Fibroblast of peridontal ligament (primary cell): Measurements from ENCODE around the gene GLCE.
"Not testable (repeated sequence)": the region's sequence is repeated elsewhere in the genome, so short reads cannot be mapped to it uniquely, and the experiment has no call there.

Source experiments
- DNase-seq: peaks from one replicate; pipeline ENCODE4 v3.0.0-alpha.2; 2010; ENCODE audit errors: extremely low read depth

GLCE gene

DNA sequence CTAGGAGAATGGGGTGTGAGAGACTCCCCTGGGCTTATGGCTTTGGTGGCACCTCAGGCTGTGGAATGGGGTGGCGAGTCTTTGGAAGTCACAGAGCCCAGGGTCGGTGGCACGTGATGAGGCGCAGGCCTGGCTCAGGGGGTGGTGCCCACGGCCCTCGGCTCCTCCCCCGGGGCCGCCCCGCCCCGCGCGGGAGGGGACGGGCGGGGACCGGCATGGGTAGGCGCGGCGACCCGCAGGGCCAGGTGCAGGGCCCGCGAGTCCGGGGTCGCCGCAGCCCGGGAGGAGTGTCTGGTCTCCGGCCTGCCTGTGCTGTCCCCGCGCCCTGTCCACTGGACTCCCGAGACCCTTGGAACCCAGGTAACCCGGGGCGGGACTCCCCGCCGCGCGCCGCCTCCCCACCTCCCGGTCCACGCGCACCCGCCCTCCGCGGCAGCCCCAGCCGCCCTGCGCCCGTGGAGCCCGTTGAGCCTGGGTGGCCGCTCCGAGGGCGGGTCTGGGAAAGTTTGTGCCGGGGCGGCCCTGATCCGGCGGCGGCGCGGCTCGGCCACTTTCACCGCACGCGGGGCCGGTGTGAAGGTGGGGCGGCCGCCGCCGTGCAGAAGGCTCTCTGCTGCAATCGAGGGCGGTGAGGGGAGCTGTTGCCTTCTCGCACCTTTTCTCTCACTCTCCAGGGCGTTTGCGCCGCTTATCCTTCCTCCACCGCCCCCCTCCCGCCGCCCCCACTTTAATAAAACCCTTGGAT is 138.4 kb downstream of the GLCE start, which contains the start of gene PAQR5:
Gene PAQR5 (plus strand): TSS at position 216 of the 745 bp plus-strand sequence. CDS start 61,169 bp downstream, outside the sequence.
- DNase-seq = no peak

DNA sequence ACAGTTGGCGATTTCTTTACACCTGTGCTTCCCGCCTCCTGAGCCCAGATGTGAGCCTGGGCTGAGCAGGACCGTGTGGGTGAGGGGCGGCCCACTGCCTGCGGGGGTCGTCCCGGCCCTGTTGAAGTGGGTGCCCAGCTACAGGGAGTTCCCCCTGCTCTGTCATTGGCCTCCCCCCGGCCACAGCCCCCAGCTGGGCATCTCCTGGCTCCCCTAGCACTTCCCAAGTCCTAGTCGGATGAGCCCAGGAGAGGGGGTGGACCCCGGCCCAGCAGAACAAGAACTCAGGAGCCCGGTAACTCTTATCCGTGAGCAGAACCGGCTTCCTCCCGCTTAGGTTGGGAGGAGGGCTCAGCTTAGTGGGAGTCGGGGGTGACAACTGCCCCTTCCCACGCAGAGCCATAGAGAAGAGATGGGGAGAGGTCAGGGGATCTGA is 139.0 kb downstream of the GLCE start:
- no peak for DNase-seq

DNA sequence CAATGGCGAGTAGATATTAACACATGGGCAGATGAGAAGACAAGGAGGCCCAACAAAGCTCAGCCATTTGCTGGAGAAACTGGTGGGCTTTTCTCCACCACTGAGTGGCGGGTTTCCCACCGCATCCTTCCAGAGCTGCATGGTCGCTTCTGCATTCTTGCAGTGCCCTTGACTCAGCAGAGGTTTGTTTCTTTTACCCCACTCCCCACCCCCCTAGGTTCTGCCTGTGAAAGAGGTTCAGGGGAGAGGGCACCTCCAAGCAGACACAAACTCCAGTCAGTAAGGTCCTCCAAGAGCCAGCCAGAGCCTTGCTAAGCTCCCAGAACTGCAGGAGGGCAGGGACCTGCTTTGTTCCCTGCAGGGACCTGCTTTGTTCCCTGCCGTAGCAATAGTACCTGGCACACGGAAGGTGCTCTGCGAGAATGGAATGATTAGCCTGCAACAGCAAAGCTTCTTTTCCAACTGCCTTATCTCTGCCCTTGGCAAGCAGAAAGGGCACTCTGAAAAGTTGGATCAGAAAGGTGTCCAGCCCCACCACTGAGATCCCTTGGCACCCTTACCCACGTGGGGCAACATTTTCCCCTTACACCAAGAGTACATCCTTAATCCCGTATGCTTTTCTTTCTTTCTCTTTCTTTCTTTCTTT is 139.6 kb downstream of the GLCE start:
- DNase-seq = no peak

DNA sequence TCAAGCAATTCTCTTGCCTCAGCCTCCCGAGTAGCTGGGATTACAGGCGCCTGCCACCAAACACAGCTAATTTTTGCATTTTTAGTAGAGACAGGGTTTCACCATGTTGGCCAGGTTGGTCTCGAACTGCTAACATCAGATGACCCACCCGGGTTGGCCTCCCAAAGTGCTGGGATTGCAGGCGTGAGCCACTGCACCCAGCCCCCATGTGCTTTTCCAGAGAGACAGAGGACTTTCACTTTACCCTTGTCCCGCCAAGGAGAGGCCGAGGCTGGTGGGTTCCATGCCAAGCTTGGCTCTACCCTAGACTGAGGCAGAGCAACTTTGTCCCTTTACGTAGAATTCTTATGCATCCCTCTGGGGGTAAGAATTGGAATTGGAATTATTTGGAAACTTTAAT is 140.7 kb downstream of the GLCE start:
- DNase-seq = not testable (repeated sequence)

DNA sequence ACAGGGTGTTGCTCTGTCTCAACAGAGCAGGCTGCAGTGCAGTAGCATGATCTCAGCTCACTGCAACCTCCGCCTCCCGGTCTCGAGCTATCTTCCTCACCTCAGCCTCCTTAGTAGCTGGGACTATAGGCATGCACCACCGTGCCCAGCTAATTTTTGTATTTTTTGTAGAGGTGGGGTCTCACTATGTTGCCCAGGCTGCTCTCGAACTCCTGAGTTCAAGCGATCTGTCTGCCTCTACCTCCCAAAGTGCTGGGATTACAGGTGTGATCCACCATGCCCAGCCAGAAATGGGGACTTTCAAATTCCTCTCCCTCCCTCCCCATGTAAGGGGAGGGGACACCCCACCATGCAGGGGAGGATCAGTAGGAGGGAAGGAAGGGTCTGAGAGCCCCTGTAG is 141.7 kb downstream of the GLCE start:
- DNase-seq = not testable (repeated sequence)

DNA sequence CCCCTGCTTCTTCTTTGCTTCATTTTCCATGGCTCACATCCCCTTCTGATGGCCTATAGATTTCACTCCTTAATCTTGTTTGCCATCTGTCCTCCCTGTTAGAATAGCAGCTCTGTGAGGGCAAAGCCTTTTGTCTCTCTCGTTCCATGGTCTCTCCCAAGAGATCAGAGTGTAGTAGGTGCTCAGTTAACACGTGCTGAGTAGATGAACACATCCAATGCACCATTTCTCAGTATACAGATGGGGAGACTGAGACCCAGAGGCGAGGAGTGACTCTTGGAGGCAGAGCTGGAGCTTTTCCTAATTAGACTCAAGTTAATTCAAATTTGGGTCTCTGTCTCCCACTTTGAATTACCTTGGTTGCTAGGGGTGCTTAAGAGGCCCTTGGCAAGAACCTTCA is 142.5 kb downstream of the GLCE start:
- no peak for DNase-seq

DNA sequence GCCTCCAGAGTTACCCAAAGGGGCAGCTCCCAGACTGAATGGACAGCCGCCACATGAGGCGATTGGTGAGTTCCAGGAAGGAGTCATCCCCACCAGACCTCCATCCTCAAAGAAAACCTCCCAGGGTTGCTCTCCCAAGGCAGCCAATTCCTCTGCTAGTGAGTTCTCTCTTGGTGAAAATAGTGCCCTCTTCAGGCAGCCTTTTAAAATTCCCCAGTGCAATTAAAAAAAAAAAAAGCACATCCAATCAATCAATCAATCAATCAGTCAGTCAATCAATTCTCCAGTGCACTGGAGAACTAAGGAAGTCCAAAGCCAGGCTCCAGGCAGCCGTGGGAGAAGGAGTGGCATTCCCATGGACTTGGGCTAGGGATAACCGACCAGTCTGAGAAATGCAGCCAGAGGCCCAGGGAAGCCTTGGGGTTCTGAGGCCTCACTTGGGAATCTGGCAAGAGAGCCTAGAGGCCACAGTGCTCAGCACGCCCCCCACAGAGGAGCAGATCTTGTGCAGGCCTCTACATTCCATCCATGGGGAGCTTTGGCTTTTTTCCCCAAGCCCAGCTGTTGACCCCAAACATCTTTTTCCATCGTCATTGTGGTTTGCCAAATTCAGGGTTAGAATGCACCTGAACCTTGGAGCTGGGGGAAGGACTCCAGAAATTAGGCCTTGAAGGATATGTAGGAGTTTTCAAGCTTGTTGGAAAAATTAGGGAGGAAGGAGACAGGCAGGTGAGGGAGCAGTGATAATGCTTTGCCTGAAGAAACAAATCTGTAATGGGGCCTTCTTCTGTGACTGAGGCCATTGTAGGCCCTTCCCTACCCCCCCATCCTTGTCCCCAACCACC is 143.1 kb downstream of the GLCE start:
- peak; percentile 22 for DNase-seq

DNA sequence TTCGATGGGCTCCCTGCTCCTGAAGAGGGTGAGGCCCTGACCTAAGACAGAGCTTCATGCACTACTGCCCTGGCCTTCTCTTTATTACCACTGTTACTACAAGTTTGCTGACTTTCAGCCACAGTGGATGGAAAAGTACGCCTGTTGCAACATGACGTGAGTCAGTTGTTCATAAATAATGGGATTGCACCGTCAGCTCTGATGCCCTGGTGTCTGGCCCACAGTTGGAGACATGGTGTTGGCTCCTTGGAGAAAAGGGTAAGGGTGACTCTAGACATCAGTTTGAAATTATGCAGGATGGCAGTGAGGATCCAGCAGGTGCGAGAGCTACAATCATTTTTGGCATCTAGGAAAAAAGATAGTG is 143.7 kb downstream of the GLCE start:
- peak; percentile 93 for DNase-seq

DNA sequence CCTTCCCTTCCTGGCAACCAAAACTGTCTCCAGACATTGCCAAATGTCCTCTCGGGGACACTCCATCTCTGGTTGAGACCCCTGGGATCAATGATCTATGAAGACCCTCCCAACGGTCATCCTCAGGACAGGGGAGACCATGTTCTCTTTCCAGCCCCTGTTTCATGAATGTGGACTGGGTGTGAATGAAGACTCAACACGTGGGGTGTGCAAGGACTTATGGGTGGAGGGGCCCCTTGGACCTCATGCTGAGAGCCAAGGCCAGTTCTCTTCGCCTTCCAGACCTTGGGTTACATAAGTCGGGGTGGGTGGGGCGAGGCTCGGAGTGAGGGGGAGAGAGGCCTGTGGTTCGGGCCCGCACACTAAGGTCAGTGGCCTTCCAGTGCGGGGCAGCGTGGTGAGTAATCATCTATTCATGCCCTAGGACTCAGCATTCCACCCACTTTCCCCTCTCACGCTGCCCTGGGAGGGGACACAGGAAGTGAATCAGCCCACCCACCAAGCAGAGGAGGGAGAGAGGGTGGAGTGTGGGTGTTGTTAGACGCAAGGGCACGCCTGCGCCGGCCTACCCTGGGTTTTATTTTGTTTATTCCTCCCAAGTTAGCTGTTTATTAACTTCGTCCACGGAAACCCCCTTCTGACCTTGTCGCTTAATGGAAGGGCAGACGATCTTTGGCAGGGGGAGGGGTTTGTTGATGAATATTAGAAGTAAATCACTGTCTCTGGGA is 144.9 kb downstream of the GLCE start:
- peak; percentile 90 for DNase-seq

DNA sequence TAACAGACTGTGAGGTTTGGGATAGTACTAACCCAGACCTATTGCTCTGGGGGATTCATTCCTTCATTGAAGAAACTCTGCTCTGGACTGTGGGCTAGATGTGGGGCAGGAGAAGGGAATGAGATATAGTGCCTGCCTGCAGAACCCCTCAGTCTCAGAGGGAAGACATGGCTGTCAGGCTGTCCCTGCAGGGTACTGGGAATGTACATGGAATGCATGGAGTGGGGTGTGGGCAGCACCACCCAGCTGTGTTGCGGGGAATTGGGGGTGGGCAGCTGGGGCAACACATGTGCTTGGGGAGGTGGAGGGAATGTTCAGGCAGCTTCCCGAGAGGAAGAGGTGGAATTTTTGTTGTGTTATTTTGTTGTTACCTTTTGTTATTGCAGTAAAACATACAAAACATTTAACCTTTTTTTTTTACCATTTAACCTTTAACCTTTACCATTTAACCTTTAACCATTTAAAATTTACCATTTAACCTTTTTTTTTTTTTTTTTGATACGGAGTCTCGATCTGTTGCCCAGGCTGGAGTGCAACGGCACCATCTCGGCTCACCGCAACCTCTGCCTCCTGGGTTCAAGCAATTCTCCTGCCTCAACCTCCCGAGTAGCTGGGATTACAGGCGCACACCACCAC is 145.6 kb downstream of the GLCE start:
- DNase-seq = no peak

DNA sequence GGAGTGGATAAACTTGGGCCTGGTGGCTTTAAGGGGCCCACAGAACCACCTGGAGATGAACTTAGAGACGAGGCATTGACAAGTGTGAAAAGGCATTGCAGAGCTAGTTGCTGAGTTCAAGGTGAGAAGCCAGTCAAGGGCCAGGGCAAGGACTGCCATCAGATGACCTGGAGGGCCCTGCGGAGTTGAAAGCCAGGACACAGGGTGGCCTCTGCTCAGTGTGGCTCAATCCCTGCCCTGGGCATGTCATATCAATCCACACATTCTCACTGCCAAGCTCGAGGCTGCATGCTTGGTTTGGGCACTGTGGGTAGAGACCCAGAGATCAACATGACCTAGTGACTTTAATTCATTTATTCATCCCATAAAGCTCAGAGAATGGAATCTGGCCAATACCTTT is 147.5 kb downstream of the GLCE start:
- DNase-seq = no peak

DNA sequence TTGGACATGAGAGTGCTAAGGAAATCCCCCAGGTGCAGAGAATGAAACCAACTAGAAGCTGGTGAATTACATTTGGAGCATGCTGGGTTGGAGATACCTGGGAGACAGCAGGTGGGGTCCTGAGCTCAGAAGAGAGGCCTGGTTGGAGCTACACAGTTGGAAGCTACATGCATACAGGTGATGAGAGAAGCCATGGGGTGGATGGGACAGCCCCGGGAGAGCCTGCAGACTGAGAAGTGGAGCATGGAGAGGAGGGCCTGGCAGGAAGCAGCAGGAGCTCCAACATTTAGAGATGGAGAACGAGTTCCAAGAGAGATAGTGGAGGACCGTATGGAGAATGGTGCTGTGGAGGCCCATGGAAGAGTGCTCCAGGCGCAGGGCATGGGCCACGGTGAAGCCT is 148.5 kb downstream of the GLCE start:
- DNase-seq = no peak

DNA sequence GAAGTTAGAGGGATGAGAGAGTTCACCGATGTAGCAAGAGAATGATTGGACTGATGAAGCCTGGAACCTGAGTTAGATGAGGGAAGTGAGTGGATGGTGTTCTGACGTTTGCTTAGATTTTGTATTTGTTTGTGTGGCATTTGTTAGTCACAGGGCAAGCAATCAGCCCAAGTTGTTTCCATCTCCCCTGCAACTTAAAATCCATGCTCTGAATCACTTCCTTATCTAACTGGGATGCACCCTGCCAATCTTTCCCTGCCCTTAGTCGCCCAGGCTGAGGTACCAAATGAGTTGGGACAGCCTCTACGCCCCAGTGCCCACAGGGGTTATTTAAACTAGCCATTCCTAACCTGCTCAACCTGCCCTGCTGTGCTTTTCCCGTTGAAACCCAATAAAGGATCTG is 150.9 kb downstream of the GLCE start:
- peak; percentile 54 for DNase-seq

DNA sequence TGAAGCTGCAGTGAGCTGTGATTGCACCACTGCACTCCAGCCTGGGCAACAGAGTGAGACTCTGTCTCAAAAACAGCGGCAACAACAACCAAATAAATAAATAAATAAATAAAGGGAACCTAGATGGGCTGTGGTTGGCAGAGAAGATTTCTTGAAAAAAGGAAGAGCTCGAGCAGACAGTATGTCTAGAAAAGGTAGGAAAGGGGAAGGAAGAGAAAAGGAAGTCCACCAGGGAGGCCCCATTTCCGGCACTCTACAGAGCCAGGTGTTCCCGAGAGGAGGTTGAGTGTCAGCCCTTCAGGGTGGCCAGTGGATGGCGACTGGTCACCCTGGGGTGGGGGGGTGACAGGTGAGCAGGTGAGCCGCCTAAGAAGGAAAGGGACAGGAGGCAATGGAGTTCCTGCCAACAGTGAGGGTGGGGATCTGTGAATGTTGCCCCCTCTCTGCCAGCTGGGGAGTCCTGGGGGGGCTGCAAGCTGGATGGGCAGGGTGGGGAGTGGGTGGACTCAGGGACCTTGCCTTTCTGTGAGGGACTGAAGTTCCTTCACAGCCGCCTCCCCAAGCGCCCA is 153.1 kb downstream of the GLCE start:
- no peak for DNase-seq

DNA sequence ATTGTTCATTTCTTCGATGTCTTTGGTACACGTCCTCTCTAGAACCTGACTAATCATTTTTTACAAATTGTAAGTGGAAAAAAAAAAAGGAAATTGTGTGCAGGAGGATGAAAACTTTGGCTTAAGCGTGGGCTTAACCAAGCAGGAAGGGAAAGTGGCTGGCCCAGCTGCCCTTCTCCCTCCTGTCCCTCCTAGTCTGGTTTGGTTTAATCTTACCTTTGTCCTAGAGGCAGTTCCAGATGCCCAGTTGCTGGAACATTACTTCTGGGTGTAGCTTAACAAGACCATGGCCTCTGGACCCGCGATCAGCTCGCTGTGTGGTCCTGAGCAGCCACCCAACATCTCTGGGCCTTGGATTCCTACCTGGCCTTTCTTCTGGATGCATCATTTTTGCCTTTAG is 153.7 kb downstream of the GLCE start:
- DNase-seq = no peak

DNA sequence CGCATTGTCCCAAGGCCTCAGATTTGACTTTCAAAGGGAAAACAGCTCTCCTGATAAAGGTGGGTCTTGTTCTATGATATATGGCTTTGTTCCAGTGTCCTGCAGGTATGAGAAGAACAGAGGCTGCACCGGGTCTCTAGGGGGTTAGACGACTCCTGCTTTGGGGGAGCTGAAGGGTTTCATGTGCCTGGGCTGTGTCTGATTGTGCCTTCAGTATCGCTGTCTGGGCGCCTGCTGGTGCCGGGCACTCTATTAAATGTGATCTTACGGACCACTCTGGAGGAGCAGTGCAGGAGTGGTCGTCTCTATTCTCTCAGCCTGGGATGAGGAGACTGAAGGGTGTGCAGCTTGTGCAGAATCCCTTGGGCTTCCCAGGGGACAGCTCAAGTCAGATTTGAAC is 154.3 kb downstream of the GLCE start:
- DNase-seq = no peak

DNA sequence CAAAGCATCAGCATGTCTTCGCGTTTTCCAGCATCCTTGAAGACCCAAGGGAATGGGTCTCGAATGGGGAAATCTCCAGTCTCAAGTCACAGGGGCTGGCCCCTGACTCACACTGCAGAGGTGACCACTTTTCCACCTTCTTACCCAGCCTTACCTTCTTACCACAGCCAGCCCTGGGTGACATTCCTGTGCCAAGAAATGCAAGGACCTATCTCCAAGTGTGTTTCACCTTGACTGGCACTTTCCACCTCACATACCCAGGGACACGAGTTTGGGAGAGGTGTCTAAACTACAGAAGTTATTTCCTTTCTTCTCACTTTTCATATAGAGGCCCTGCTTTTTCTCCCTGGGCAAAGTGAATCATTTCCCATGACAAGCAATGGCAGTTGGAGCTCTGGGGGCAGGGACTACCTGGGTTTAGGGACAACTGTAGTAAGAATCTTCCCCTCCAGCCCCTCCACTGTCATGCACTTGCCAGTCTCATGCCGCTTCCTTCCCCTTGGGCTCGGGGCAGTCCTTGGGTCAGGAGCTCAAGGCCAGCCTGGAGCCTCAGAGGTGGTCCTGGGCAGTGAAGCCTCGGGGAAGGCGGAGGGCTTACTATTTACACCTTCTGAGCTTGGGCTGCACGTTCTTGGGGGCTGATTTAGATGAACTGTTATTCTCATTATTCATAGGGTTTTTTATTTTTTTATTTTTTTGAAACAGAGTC is 155.1 kb downstream of the GLCE start:
- DNase-seq = no peak

DNA sequence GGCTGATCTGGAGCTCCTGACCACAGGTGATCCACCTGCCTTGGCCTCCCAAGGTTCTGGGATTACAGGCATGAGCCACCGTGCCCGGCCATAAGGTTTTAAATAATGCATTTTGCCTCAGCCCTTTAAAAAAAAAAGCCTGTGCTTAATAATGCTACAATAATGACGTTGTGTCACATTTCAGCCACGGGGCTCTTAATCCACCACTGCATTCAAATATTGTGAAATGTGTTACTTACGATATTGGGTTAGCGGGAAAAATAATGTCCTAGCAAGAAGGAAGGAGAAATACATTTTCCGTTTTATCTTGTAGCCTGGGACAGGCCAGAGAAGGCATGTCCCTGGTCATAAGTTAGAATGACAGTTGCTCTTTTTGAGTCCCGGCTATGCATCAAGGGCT is 155.9 kb downstream of the GLCE start:
- no peak for DNase-seq

DNA sequence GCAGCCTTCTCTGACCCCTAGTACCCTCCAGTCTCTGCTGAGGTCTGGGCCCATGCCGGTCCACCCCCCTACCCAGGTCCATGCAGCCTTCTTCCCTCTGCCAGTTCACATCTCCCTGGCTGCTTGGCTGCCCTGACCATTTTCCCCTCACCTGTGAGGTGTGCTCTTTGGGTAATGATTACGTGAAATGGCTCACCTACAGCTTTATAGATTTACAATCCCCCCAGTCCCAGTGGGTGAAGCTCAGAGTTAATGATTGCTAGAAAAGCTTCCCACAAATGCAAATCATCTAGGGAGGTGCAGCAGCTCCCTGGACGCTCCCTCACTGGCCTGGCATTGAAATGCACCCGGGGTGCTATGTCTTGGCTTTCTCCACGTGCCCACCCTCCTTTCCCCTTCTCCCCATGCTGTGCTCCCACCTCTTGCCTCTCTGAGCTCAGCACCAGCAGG is 157.0 kb downstream of the GLCE start:
- DNase-seq = no peak

DNA sequence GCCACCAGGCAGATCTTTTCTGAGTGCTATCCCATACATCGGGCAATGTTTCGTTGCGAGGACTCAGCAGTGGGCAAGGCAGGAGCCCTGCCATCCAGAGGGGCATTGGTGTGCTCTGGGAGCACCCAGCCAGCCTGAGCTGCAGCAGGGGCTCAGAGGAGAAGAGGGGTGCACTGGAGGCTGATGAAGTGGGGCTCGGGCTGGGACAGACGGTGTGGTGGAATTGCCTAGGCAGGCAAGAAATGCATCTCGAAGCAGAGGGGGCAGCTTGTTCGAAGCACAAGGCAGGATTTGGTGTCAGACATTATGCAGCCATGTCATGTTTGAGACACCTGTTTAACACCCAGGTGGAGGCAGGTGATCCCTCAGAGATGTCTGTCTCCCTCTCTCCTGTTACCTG is 157.6 kb downstream of the GLCE start:
- DNase-seq = no peak
